H1 (cell line): ENCODE data around the gene FAR2. TPM values are rescaled to one million over a fixed set of nuclear protein-coding genes. Genes with fewer than 3 reads are reported as not detected.
"Not testable (repeated sequence)": the region's sequence is repeated elsewhere in the genome, so short reads cannot be mapped to it uniquely, and the experiment has no call there.

ENCODE experiments used
- CTCF ChIA-PET: fragments of 300-600 bp; sonication (Branson Sonifier 250); formaldehyde crosslinking; loops from one replicate; lab custom pipeline; 2021; ENCODE audit not compliant: partially characterized antibody; lab: Charles Lee
- POLR2A ChIA-PET: fragments of 300-600 bp; sonication (Branson Sonifier 250); formaldehyde crosslinking; loops from one replicate; lab custom pipeline; 2021; ENCODE audit warnings: inconsistent platforms; ENCODE audit not compliant: partially characterized antibody; lab: Charles Lee
- DNase-seq, 2 experiments: peaks; one replicate each; pipeline versions ENCODE4 v3.0.0 to v3.0.0-alpha.2; 2010 to 2022; ENCODE audit warnings: low spot score in 2 of 2, low read depth in 1 of 2, mixed read lengths in 1 of 2
- FAIRE-seq: peaks from 2 replicates; lab custom pipeline; 2011; peaks lifted over from hg19 to GRCh38; lab: Jason Lieb, UNC
- H2AFZ ChIP-seq: 2 replicates; pipeline ENCODE4 v1.8.1; 2012; ENCODE audit warnings: low read length, inconsistent platforms
- H2AK5ac ChIP-seq: 2 replicates; pipeline ENCODE4 v1.6.1; 2013; ENCODE audit warnings: low read depth, low read length
- H2BK120ac ChIP-seq: replicated peaks from 2 replicates; pipeline ENCODE3; 2013; ENCODE audit warnings: low read depth, low read length, inconsistent platforms
- H2BK12ac ChIP-seq: 2 replicates; pipeline ENCODE4 v1.6.1; 2013; ENCODE audit warnings: low read depth, low read length
- H2BK15ac ChIP-seq: 2 replicates; pipeline ENCODE4 v1.6.1; 2013; ENCODE audit warnings: low read length
- H2BK20ac ChIP-seq: 2 replicates; pipeline ENCODE4 v1.6.1; 2013; ENCODE audit warnings: low read length
- H2BK5ac ChIP-seq: 2 replicates; pipeline ENCODE4 v1.6.1; 2013; ENCODE audit warnings: low read depth, low read length
- H3K14ac ChIP-seq: 2 replicates; pipeline ENCODE4 v1.6.1; 2013; ENCODE audit warnings: inconsistent platforms; ENCODE audit not compliant: insufficient read length
- H3K18ac ChIP-seq: 2 replicates; pipeline ENCODE4 v1.6.1; 2013; ENCODE audit warnings: low read length; ENCODE audit errors: extremely low read depth
- H3K23ac ChIP-seq: 2 replicates; pipeline ENCODE4 v1.6.1; 2013; ENCODE audit warnings: inconsistent platforms; ENCODE audit not compliant: insufficient read length
- H3K23me2 ChIP-seq: 2 replicates; pipeline ENCODE4 v1.6.1; 2013; ENCODE audit warnings: low read depth, low read length
- H3K27ac ChIP-seq: 2 replicates; pipeline ENCODE4 v1.6.1; 2011; ENCODE audit warnings: low read depth, low read length, inconsistent platforms
- H3K27me3 ChIP-seq, 4 experiments: replicated peaks in 1 of 4; 1 replicate in 1 of 4; 2 replicates in 3 of 4; pipeline versions ENCODE4 v1.6.1 to v1.8.1; 2011 to 2013; ENCODE audit warnings: low read length in 3 of 4, mild to moderate bottlenecking in 3 of 4, inconsistent platforms in 2 of 4, mixed read lengths in 2 of 4, moderate library complexity in 1 of 4; ENCODE audit not compliant: control insufficient read depth in 3 of 4, insufficient read depth in 3 of 4; ENCODE audit errors: extremely low read depth in 1 of 4
- H3K36me3 ChIP-seq, 4 experiments: 2 replicates each; pipeline versions ENCODE4 v1.6.1 to v1.8.1; 2011 to 2013; ENCODE audit warnings: mild to moderate bottlenecking in 4 of 4, low read length in 3 of 4, moderate library complexity in 2 of 4, control low read depth in 1 of 4, inconsistent platforms in 1 of 4; ENCODE audit not compliant: insufficient read depth in 4 of 4, control insufficient read depth in 2 of 4
- H3K4ac ChIP-seq: replicated peaks from 2 replicates; pipeline ENCODE3; 2013; ENCODE audit warnings: low read length, low read depth, mixed read lengths, inconsistent platforms; ENCODE audit not compliant: insufficient read length
- H3K4me1 ChIP-seq, 4 experiments: replicated peaks in 1 of 4; 1 replicate in 1 of 4; 2 replicates in 3 of 4; pipeline versions ENCODE4 v1.6.1 to v1.8.1; 2011 to 2013; ENCODE audit warnings: low read length in 3 of 4, inconsistent platforms in 2 of 4, mixed read lengths in 1 of 4; ENCODE audit not compliant: insufficient read depth in 4 of 4, control insufficient read depth in 3 of 4
- H3K4me2 ChIP-seq, 2 experiments: 2 replicates each; pipeline versions ENCODE4 v1.6.1 to v1.8.1; 2011 to 2013; ENCODE audit warnings: low read depth in 2 of 2, low read length in 2 of 2, control low read depth in 1 of 2, inconsistent platforms in 1 of 2, mild to moderate bottlenecking in 1 of 2; ENCODE audit not compliant: insufficient read depth in 1 of 2
- H3K4me3 ChIP-seq, 4 experiments: fragments of 200-600, 300-600 bp in 1 of 4; sonication (generic), shearing (Covaris generic), sonication (Bioruptor Twin) in 1 of 4; 2 replicates each; pipeline versions ENCODE4 v1.5.1 to v1.8.1; 2011 to 2016; ENCODE audit warnings: low read length in 4 of 4, low read depth in 3 of 4, control low read depth in 2 of 4, inconsistent platforms in 2 of 4, mild to moderate bottlenecking in 2 of 4, mixed read lengths in 1 of 4, moderate library complexity in 1 of 4; ENCODE audit not compliant: insufficient read depth in 2 of 4; ENCODE audit errors: extremely low read depth in 1 of 4
- H3K56ac ChIP-seq: replicated peaks from 2 replicates; pipeline ENCODE3; 2013; ENCODE audit warnings: low read depth, mild to moderate bottlenecking, mixed read lengths, low read length, inconsistent platforms; ENCODE audit not compliant: insufficient read length
- H3K79me1 ChIP-seq: 2 replicates; pipeline ENCODE4 v1.6.1; 2013; ENCODE audit warnings: low read depth, low read length, control low read depth
- H3K79me2 ChIP-seq, 2 experiments: 2 replicates each; pipeline versions ENCODE4 v1.6.1 to v1.8.1; 2012 to 2013; ENCODE audit warnings: low read length in 2 of 2, mild to moderate bottlenecking in 2 of 2, inconsistent platforms in 1 of 2; ENCODE audit not compliant: insufficient read depth in 2 of 2, control insufficient read depth in 1 of 2
- H3K9ac ChIP-seq, 4 experiments: replicated peaks in 1 of 4; 1 replicate in 1 of 4; 2 replicates in 3 of 4; pipeline versions ENCODE4 v1.6.1 to v1.8.1; 2011 to 2013; ENCODE audit warnings: low read depth in 3 of 4, low read length in 3 of 4, control low read depth in 2 of 4, mild to moderate bottlenecking in 2 of 4, moderate library complexity in 2 of 4, inconsistent platforms in 1 of 4; ENCODE audit errors: extremely low read depth in 1 of 4
- H3K9me3 ChIP-seq, 2 experiments: 2 replicates each; pipeline versions ENCODE4 v1.6.1 to v1.8.1; 2012 to 2013; ENCODE audit warnings: mild to moderate bottlenecking in 2 of 2, moderate library complexity in 2 of 2, control low read depth in 1 of 2, inconsistent platforms in 1 of 2, low read depth in 1 of 2, low read length in 1 of 2, mixed read lengths in 1 of 2; ENCODE audit not compliant: insufficient read depth in 2 of 2
- H4K20me1 ChIP-seq, 2 experiments: replicated peaks in 1 of 2; 2 replicates each; pipeline versions ENCODE3 to v1.8.1; 2011 to 2013; ENCODE audit warnings: inconsistent platforms in 2 of 2, low read length in 2 of 2, mild to moderate bottlenecking in 1 of 2; ENCODE audit not compliant: insufficient read depth in 2 of 2, control insufficient read depth in 1 of 2
- H4K5ac ChIP-seq: 2 replicates; pipeline ENCODE4 v1.6.1; 2013; ENCODE audit warnings: low read length, low read depth, mixed read lengths, inconsistent platforms; ENCODE audit not compliant: insufficient read length
- H4K8ac ChIP-seq: 2 replicates; pipeline ENCODE4 v1.8.0; 2013; ENCODE audit warnings: mild to moderate bottlenecking, moderate library complexity, low read length, inconsistent platforms; ENCODE audit not compliant: insufficient read depth; ENCODE audit errors: extremely low read depth
- H4K91ac ChIP-seq: replicated peaks from 2 replicates; pipeline ENCODE3; 2013; ENCODE audit warnings: low read length, mixed read lengths, inconsistent platforms; ENCODE audit not compliant: insufficient read length
- WGBS, 2 experiments: shearing (Covaris generic) in 1 of 2; methylation state at CpG; one replicate each; pipeline versions ENCODE4 v1.1.6 to v1.1.7; 2013 to 2015; ENCODE audit warnings: low lambda C conversion rate in 2 of 2, mixed read lengths in 2 of 2, inconsistent platforms in 1 of 2, low coverage in 1 of 2, missing lambda C conversion rate in 1 of 2; ENCODE audit not compliant: insufficient replicate concordance in 2 of 2, insufficient coverage in 1 of 2, insufficient read length in 1 of 2; ENCODE audit errors: extremely low coverage in 1 of 2, missing lambda C conversion rate in 1 of 2; 5-methylcytosine and 5-hydroxymethylcytosine counted together
- polyA plus RNA-seq, 7 experiments: library from polyadenylated mRNA; depleted of rRNA in 3 of 7; stranded (reverse) in 5 of 7; unstranded in 2 of 7; fragments of >200 nt in 5 of 7; fragments of 200-250 nt in 2 of 7; gene quantifications; 1 replicate in 5 of 7; 2 replicates in 1 of 7; 4 replicates in 1 of 7; pipeline versions ENCODE4 v1.2.1 to v1.2.3, GENCODE V29; 2011 to 2013; ENCODE audit warnings: missing spikeins in 2 of 7, mixed read lengths in 2 of 7
- total RNA-seq: library from RNA; stranded (reverse); fragmentation: NEBNext Ultra II Directional; extraction: Animal tissue kit (Norgen Biotek cat#: 25700); gene quantifications from 2 replicates; pipeline ENCODE4 v1.2.1, GENCODE V29; 2021

FAR2 gene
- total and polyA plus RNA-seq, 2 of the 8 experiments (the other 6 are each of a cell fraction or from before 2014, with no cell fraction given), result 24.0 to 24.1 TPM

DNA sequence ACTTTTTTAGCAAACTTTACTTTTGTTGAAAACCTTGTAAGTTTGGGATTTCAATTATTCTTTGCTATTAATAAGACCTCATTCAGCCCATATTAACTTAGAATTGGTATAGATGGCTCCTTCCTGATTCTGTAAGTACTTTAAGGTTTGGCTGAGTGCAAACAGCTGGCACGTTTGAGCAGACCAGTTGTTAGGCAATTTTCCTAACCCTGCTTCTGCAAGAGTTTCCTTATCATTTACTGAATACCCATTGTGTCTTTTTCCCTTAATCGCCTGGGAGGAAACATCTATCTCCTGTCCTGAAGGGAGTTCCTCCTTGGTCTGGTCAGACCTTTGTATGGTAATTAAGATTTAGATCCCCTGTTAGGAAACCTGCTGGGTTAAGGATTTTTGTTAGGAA lies 20.9 kb downstream of the FAR2 start:
- H2BK120ac ChIP-seq, H3K18ac ChIP-seq, DNase-seq, H3K23ac ChIP-seq, H4K20me1 ChIP-seq, H3K4me3 ChIP-seq, H2AFZ ChIP-seq, H2BK20ac ChIP-seq, H3K27ac ChIP-seq, FAIRE-seq, CTCF ChIA-PET, H3K79me1 ChIP-seq, H3K56ac ChIP-seq, H2AK5ac ChIP-seq, H3K4me1 ChIP-seq, H3K36me3 ChIP-seq, H3K23me2 ChIP-seq, H3K4me2 ChIP-seq, H3K79me2 ChIP-seq, H3K14ac ChIP-seq, H2BK12ac ChIP-seq, H2BK15ac ChIP-seq, H3K4ac ChIP-seq, H2BK5ac ChIP-seq, H4K5ac ChIP-seq, H3K9ac ChIP-seq, H4K91ac ChIP-seq, POLR2A ChIA-PET, H4K8ac ChIP-seq, H3K27me3 ChIP-seq: not testable (repeated sequence)
- whole genome bisulfite sequencing, 2 experiments, result 89% methylated on average over 2 of the region's 2 CpGs; no CpG with 5 or more reads in 1 of the 2 experiments
- peaks cover 0 to 12% of the 10 kb centered on the region in 2 experiments; a peak in 2 of 4 replicates for H3K9me3 ChIP-seq

- peaks cover 0 to 12% of the 10 kb centered on the region in 2 experiments; a peak in 2 of 4 replicates for H3K9me3 ChIP-seq
- H4K91ac ChIP-seq, H3K4me3 ChIP-seq, H3K9ac ChIP-seq, H3K36me3 ChIP-seq, H3K79me1 ChIP-seq, H3K18ac ChIP-seq, H3K23me2 ChIP-seq, H2BK5ac ChIP-seq, H4K5ac ChIP-seq, FAIRE-seq, H3K23ac ChIP-seq, H3K79me2 ChIP-seq, H2BK120ac ChIP-seq, H3K4ac ChIP-seq, H4K8ac ChIP-seq, H3K27me3 ChIP-seq, H2BK12ac ChIP-seq, H3K14ac ChIP-seq, H2AK5ac ChIP-seq, CTCF ChIA-PET, H3K4me2 ChIP-seq, H2AFZ ChIP-seq, H3K4me1 ChIP-seq, H4K20me1 ChIP-seq, H2BK20ac ChIP-seq, DNase-seq, H3K27ac ChIP-seq, POLR2A ChIA-PET, H2BK15ac ChIP-seq, H3K56ac ChIP-seq: not testable (repeated sequence)
- WGBS, 2 experiments, result 94% methylated on average over 5 of the region's 5 CpGs; no CpG with 5 or more reads in 1 of the 2 experiments
These were observed 21.5 kb downstream of the FAR2 start for GRCh38 chr12:29170478-29171084.
